Stimulated activated CD8-positive, alpha-beta memory T cell treated with anti-CD3 and anti-CD28 coated beads, Interleukin-12 subunit alpha, Interleukin-12 subunit beta, amount 100 ng/mL, for 1 hour (primary cell): ENCODE data around the gene TEKTIP1.
"Not testable (repeated sequence)": the region's sequence is repeated elsewhere in the genome, so short reads cannot be mapped to it uniquely, and the experiment has no call there.

Experiments used
- DNase-seq: peaks from one replicate; pipeline ENCODE4 v3.0.0-alpha.2; 2020; ENCODE audit warnings: low read depth

Gene TEKTIP1

DNA sequence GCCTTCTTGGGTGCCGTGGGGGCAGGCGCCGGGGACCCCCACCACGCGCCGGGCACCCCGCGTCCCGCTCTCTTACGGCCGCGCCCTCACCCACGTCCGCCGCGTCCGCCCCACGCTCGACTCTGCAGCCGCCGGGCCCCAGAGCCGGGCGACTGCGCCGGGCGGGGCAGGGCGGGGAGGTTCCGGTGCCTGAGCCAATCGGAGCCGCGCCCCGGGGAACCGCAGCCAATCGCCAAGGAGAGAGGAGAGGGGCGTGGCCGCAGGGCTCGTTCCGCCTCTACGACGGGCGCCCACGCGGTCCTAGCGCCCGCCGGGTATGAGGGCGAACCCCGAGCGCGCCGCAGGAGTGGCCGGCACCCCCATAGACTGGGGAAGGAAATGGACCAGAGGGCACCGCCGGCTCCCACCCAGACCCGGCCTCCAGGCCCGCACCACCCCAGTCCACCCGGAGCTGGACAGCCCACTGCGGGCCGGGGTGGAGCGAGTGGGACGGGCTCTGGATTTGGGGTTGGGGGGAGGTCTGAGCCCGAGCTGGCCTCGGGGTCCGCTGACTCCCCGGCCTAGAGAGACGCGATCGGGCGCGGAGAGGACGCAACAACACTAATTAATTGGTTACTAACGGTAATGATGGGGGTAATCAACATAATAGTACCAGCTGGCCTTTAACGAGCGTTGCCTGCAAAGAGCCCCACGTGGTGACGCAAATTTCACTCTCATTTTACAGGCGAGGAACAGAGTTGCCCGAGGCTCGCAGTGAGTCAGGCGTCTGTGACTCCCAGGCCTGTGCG is 18.7 kb downstream of the TEKTIP1 start, which contains the start of gene MFSD12:
Gene MFSD12, minus strand, starts transcription at position 126 of the 788 bp plus-strand sequence. CDS start 183 bp downstream, outside the sequence.
- DNase-seq: peak; percentile 91

- DNase-seq: no peak
Measured at GRCh38 chr19:3563709-3564524, 24.9 kb downstream of the TEKTIP1 start.

GRCh38 chr19:3565139-3565538 is 26.2 kb downstream of the TEKTIP1 start:
- no peak for DNase-seq

- not testable (repeated sequence) for DNase-seq
Measured at GRCh38 chr19:3570042-3570441, 31.1 kb downstream of the TEKTIP1 start.

DNA sequence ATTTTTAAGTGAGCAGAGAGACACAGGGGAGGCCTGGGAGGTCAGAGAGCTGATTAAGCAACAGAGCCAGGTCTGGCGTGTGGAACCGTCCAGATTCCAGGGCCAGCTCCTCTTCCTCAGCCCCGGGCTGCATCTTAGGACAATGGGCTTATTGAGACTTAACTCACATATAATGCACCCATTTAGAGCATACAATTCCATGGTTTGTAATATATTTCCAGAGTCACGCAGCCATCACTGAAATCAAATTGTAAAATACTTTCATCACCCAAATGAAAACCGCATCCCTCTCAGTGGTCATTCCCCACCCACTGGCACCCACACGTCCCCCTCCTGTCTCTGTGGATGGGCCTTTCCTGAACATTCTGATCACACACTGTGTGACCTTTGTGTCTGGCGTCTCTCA is 31.6 kb downstream of the TEKTIP1 start:
- no peak for DNase-seq

DNA sequence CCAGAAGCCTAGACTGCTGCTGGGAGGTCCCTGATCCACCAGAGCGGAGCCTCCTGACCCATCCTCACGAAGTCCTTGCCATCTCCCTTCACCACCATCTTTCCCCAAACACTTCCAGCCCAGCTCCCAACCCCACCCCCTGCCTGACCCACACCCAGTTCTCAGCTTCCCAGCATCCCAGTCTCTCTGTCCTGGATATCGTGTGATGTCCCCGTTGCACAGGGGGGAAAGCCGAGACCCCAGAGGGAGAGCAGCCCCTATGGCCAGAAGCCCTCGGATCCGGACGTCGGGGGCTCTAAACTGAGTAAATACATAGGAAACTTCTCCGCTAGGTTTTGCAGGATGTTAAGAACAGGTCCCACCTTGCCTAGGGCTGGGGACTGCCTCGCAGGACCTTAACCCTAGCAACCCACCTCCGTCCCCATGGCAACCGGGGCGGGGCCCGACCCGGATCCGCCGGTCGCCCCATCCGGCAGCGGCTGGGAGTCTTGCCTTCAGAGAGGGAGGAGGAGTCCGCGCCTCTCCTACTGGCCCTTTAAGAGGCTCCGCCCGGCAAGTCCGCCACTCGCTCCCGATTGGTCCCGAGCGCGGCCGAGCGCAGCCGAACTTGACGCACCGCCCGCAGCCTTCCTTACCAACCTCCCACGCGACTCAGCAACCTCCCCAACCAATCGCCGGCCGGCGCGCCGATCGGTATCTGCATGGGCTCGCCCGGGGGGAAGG is 33.3 kb downstream of the TEKTIP1 start:
- DNase-seq: peak; percentile 99

DNA sequence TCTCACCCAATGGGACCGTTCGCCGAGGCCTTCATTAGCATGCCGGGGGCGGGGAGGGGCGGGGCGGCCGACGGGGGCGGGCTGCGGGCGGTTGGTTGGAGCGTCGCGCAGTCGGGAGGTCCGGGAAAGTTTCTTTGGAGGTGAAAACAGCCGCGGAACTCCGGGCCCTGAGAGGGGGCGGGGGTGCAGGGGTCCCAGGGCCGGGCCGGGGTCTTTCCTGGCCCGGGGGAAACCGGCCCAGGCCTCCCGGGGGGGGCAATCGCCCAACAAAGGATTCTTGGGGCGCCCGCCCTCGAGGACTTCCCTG is 33.8 kb downstream of the TEKTIP1 start, which contains the start of gene HMG20B:
Gene HMG20B, plus strand, starts transcription at position 90 of the 307 bp plus-strand sequence. CDS start 366 bp downstream, outside the sequence.
- DNase-seq: no peak

DNA sequence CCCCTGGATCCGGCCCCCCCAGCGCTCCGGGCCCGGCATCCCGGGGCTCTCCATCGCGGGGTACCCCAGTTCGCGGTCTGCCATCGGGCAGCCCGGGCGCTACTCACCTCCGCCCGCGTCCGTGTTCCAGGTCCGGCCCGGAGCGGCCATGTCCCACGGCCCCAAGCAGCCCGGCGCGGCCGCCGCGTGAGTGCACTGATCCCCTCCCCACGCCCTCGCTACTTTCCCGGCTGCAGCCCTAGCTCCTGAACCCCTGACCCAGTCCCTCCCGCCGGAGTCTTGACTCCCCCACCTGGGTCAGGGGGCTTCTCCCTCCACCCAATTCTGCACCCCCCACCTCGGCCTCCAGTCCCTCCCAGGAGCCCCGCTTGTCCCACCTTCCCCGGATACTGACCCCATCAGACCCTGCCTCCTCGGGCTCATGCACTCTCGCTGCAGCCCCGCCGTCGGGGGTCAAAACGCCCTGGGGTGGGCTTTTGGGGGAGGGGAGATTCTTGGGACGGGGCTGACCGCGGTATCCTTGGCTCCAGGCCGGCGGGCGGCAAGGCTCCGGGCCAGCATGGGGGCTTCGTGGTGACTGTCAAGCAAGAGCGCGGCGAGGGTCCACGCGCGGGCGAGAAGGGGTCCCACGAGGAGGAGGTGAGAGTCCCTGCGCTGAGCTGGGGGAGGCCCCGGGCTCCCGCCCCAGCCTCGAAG is 34.3 kb downstream of the TEKTIP1 start:
- no peak for DNase-seq

DNA sequence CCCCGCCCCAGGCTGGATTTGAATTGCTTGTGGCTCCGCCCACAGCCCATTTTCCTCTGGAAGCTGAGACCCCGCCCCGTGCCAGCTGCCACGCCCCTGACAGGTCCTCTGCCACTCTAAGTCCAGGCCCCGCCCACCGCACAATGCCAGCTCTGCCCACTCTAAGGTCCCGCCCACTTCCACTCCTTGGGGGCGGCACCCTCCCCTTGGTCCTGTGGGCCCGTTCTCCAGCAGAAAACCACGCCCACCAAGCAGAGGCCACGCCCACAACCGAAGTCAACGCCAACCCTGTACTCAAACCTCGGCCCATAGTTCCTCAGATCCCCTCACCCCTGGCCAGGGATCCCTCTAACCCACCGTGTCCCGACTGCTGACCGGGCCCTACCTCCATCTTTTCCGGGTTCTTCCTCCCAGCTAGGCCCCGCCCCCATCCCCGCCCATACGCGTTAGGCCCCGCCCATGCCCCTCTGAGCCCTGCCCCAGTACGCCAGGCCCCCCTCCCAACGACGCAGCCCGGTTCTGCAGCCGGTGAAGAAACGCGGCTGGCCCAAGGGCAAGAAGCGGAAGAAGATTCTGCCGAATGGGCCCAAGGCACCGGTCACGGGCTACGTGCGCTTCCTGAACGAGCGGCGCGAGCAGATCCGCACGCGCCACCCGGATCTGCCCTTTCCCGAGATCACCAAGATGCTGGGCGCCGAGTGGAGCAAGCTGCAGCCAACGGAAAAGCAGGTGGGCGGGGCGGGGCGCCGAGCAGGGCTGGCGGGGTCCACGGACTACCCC is 35.1 kb downstream of the TEKTIP1 start:
- peak; percentile 55 for DNase-seq

DNA sequence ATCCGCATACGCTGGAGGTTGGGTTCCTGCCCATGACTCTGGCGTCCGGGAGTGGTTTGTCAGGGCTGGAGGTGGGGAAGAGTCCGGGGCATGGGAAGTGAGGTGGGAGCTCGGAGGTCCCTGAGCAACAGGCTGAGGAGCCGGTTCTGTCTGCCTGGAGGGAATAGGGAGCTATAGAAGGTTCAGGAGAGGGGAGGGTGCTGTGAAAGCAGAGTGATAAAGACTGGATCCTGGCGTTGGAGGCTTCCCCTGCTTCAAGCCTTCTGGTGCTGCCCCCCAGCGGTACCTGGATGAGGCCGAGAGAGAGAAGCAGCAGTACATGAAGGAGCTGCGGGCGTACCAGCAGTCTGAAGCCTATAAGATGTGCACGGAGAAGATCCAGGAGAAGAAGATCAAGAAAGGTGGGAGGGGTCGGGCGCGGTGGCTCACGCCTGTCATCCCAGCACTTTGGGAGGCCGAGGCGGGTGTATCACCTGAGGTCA is 36.3 kb downstream of the TEKTIP1 start:
- DNase-seq: no peak

DNA sequence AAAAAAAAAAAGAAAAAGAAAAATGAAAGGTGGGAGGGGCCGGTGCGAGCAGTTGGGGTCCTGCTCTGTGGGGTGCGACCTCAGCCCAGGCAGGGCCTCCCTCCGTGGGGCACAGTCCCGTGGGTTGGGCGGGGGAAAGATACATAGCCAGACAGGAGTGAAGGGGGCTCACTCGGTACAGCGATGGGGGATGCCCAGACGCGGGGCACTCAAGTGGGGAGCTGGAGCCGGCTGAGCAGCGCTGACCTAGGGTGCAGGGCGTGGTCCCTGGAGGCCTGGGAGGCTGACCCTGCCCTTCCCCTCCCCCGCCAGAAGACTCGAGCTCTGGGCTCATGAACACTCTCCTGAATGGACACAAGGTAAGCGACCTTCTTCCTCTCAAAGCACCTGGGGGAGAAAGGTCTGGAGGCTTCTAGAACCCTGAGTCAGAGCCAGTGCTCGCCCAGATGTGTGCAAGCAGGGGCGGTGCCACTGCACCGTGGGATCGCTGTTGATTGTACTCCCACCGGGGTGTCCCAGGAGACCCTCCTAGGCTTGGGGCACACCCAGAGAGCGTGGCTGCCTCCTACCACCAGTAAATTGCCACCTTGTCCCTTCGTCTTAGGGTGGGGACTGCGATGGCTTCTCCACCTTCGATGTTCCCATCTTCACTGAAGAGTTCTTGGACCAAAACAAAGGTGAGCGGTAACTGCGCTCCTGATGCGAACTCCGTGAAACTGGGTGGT is 37.1 kb downstream of the TEKTIP1 start:
- DNase-seq: no peak

GRCh38 chr19:3576696-3577443 is 37.9 kb downstream of the TEKTIP1 start:
- no peak for DNase-seq

DNA sequence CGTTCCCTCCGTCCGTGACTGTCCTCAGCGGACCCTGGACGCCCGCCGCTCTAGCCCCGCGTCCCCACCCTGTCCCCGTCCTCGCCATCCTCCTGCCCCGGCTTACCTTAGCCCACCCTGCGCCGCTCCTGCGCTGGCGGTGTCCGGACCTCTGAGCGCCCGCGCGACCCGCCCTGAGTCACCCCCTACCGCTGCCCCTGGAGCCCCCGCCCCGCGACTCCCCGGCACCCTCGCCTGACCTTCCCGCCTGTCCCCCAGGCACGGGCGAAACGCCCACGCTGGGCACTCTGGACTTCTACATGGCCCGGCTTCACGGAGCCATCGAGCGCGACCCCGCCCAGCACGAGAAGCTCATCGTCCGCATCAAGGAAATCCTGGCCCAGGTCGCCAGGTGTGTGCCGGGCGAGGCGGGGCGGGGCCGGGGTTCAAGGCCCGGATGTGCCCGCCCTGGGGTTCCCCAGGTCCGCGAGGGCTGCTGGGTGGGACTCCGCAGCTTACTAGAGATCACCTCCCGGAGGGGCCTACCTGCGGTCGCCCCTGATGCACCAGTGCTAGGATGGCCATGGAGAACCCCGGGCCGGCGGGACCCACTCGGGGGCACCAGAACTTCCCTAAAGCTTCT is 38.9 kb downstream of the TEKTIP1 start:
- no peak for DNase-seq

DNA sequence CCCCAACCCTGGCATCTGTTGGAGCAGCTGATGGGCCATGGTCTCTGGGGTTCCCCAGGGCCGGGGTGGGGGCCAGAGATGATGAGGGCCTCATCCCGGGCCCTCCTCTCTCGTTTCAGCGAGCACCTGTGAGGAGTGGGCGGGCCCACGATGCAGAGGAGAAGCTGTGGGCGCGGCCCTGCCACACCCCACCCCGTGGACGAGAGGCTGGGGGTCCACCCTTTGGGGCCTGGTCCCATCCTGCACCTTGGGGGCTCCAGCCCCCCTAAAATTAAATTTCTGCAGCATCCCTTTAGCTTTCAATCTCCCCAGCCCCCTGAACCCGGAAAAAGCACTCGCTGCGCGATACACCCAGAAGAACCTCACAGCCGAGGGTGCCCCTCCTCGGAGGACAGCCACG is 39.4 kb downstream of the TEKTIP1 start:
- DNase-seq: no peak

DNA sequence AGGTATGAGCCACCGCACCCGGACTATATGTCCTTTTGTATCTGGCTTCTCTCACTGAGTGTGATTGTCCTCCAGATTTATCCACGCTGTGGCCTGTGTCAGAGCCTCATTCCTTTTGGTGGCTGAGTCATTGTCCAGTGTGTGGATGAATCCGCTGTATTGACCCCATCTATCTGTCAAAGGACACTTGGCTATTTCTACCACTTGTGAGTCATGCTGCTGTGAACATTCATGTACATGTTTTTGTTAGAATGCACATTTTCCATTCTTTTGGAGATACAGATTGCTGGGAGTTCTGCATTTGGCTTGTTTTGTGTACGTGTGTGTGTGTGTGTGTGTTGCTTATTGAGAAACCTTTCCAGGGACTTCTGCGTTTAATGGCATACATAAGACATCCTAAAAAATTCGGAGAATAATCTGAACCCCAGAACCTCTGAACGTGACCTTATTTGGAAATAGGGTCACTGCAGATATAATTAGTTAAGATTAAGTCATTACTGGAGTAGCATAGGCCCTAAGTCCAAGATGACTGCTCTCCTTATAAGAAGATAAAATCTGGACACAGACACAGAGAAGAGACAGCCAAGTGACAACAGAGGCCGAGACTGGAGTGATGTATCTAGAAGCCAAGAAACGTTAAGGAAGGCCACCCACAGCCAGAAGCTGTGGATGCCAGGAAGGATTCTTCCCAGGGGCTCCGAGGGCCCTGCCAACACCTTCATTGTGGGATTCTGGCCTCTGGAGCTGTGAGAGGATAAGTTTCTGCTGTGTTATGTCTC is 41.4 kb downstream of the TEKTIP1 start:
- DNase-seq: no peak

GRCh38 chr19:3581792-3582191 is 42.8 kb downstream of the TEKTIP1 start:
- DNase-seq: not testable (repeated sequence)

DNA sequence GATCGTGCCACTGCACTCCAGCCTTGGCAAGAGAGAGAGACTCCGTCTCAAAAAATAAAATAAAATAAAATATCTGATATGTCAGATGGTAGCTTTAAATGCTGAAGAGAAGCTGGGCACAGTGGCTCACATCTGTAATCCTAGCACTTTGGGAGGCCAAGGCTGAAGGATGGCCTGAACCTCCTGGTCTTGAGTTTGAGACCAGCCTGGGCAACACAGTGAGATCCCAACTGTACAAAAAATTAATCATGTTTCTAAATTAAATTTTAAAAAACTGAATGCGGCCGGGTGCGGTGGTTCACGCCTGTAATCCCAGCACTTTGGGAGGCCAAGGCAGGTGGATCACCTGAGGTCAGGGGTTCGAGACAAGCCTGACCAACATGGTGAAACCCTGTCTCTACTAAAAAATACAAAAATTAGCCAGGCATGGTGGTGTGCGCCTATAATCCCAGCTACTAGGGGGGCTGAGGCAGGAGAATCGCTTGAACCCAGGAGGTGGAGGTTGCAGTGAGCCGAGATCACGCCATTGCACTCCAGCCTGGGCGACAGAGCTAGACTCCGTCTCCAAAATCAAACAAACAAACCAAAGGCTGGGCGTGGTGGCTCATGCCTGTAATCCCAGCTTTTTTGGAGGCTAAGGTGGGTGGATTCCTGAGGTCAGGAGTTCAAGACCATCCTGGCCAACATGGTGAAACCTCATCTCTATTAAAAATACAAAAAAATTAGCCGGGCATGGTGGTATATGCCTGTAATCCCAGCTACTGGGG is 45.2 kb downstream of the TEKTIP1 start:
- not testable (repeated sequence) for DNase-seq
